H1 (cell line): Measurements from ENCODE around the gene PRKAR1B. TPM values are rescaled to one million over a fixed set of nuclear protein-coding genes. Genes with fewer than 3 reads are reported as not detected.

Experiments used
- CTCF ChIA-PET: fragments of 300-600 bp; sonication (Branson Sonifier 250); formaldehyde crosslinking; loops from one replicate; lab custom pipeline; 2021; ENCODE audit not compliant: partially characterized antibody; lab: Charles Lee
- POLR2A ChIA-PET: fragments of 300-600 bp; sonication (Branson Sonifier 250); formaldehyde crosslinking; loops from one replicate; lab custom pipeline; 2021; ENCODE audit warnings: inconsistent platforms; ENCODE audit not compliant: partially characterized antibody; lab: Charles Lee
- DNase-seq, 2 experiments: peaks; one replicate each; pipeline versions ENCODE4 v3.0.0 to v3.0.0-alpha.2; 2010 to 2022; ENCODE audit warnings: low spot score in 2 of 2, low read depth in 1 of 2, mixed read lengths in 1 of 2
- FAIRE-seq: peaks from 2 replicates; lab custom pipeline; 2011; peaks lifted over from hg19 to GRCh38; lab: Jason Lieb, UNC
- H2AFZ ChIP-seq: 2 replicates; pipeline ENCODE4 v1.8.1; 2012; ENCODE audit warnings: low read length, inconsistent platforms
- H2AK5ac ChIP-seq: 2 replicates; pipeline ENCODE4 v1.6.1; 2013; ENCODE audit warnings: low read depth, low read length
- H2BK120ac ChIP-seq: replicated peaks from 2 replicates; pipeline ENCODE3; 2013; ENCODE audit warnings: low read depth, low read length, inconsistent platforms
- H2BK12ac ChIP-seq: 2 replicates; pipeline ENCODE4 v1.6.1; 2013; ENCODE audit warnings: low read depth, low read length
- H2BK15ac ChIP-seq: 2 replicates; pipeline ENCODE4 v1.6.1; 2013; ENCODE audit warnings: low read length
- H2BK20ac ChIP-seq: 2 replicates; pipeline ENCODE4 v1.6.1; 2013; ENCODE audit warnings: low read length
- H2BK5ac ChIP-seq: 2 replicates; pipeline ENCODE4 v1.6.1; 2013; ENCODE audit warnings: low read depth, low read length
- H3K14ac ChIP-seq: 2 replicates; pipeline ENCODE4 v1.6.1; 2013; ENCODE audit warnings: inconsistent platforms; ENCODE audit not compliant: insufficient read length
- H3K18ac ChIP-seq: 2 replicates; pipeline ENCODE4 v1.6.1; 2013; ENCODE audit warnings: low read length; ENCODE audit errors: extremely low read depth
- H3K23ac ChIP-seq: 2 replicates; pipeline ENCODE4 v1.6.1; 2013; ENCODE audit warnings: inconsistent platforms; ENCODE audit not compliant: insufficient read length
- H3K23me2 ChIP-seq: 2 replicates; pipeline ENCODE4 v1.6.1; 2013; ENCODE audit warnings: low read depth, low read length
- H3K27ac ChIP-seq: 2 replicates; pipeline ENCODE4 v1.6.1; 2011; ENCODE audit warnings: low read depth, low read length, inconsistent platforms
- H3K27me3 ChIP-seq, 4 experiments: replicated peaks in 1 of 4; 1 replicate in 1 of 4; 2 replicates in 3 of 4; pipeline versions ENCODE4 v1.6.1 to v1.8.1; 2011 to 2013; ENCODE audit warnings: low read length in 3 of 4, mild to moderate bottlenecking in 3 of 4, inconsistent platforms in 2 of 4, mixed read lengths in 2 of 4, moderate library complexity in 1 of 4; ENCODE audit not compliant: control insufficient read depth in 3 of 4, insufficient read depth in 3 of 4; ENCODE audit errors: extremely low read depth in 1 of 4
- H3K36me3 ChIP-seq, 4 experiments: 2 replicates each; pipeline versions ENCODE4 v1.6.1 to v1.8.1; 2011 to 2013; ENCODE audit warnings: mild to moderate bottlenecking in 4 of 4, low read length in 3 of 4, moderate library complexity in 2 of 4, control low read depth in 1 of 4, inconsistent platforms in 1 of 4; ENCODE audit not compliant: insufficient read depth in 4 of 4, control insufficient read depth in 2 of 4
- H3K4ac ChIP-seq: replicated peaks from 2 replicates; pipeline ENCODE3; 2013; ENCODE audit warnings: low read length, low read depth, mixed read lengths, inconsistent platforms; ENCODE audit not compliant: insufficient read length
- H3K4me1 ChIP-seq, 4 experiments: replicated peaks in 1 of 4; 1 replicate in 1 of 4; 2 replicates in 3 of 4; pipeline versions ENCODE4 v1.6.1 to v1.8.1; 2011 to 2013; ENCODE audit warnings: low read length in 3 of 4, inconsistent platforms in 2 of 4, mixed read lengths in 1 of 4; ENCODE audit not compliant: insufficient read depth in 4 of 4, control insufficient read depth in 3 of 4
- H3K4me2 ChIP-seq, 2 experiments: 2 replicates each; pipeline versions ENCODE4 v1.6.1 to v1.8.1; 2011 to 2013; ENCODE audit warnings: low read depth in 2 of 2, low read length in 2 of 2, control low read depth in 1 of 2, inconsistent platforms in 1 of 2, mild to moderate bottlenecking in 1 of 2; ENCODE audit not compliant: insufficient read depth in 1 of 2
- H3K4me3 ChIP-seq, 4 experiments: fragments of 200-600, 300-600 bp in 1 of 4; sonication (generic), shearing (Covaris generic), sonication (Bioruptor Twin) in 1 of 4; 2 replicates each; pipeline versions ENCODE4 v1.5.1 to v1.8.1; 2011 to 2016; ENCODE audit warnings: low read length in 4 of 4, low read depth in 3 of 4, control low read depth in 2 of 4, inconsistent platforms in 2 of 4, mild to moderate bottlenecking in 2 of 4, mixed read lengths in 1 of 4, moderate library complexity in 1 of 4; ENCODE audit not compliant: insufficient read depth in 2 of 4; ENCODE audit errors: extremely low read depth in 1 of 4
- H3K56ac ChIP-seq: replicated peaks from 2 replicates; pipeline ENCODE3; 2013; ENCODE audit warnings: low read depth, mild to moderate bottlenecking, mixed read lengths, low read length, inconsistent platforms; ENCODE audit not compliant: insufficient read length
- H3K79me1 ChIP-seq: 2 replicates; pipeline ENCODE4 v1.6.1; 2013; ENCODE audit warnings: low read depth, low read length, control low read depth
- H3K79me2 ChIP-seq, 2 experiments: 2 replicates each; pipeline versions ENCODE4 v1.6.1 to v1.8.1; 2012 to 2013; ENCODE audit warnings: low read length in 2 of 2, mild to moderate bottlenecking in 2 of 2, inconsistent platforms in 1 of 2; ENCODE audit not compliant: insufficient read depth in 2 of 2, control insufficient read depth in 1 of 2
- H3K9ac ChIP-seq, 4 experiments: replicated peaks in 1 of 4; 1 replicate in 1 of 4; 2 replicates in 3 of 4; pipeline versions ENCODE4 v1.6.1 to v1.8.1; 2011 to 2013; ENCODE audit warnings: low read depth in 3 of 4, low read length in 3 of 4, control low read depth in 2 of 4, mild to moderate bottlenecking in 2 of 4, moderate library complexity in 2 of 4, inconsistent platforms in 1 of 4; ENCODE audit errors: extremely low read depth in 1 of 4
- H3K9me3 ChIP-seq, 2 experiments: 2 replicates each; pipeline versions ENCODE4 v1.6.1 to v1.8.1; 2012 to 2013; ENCODE audit warnings: mild to moderate bottlenecking in 2 of 2, moderate library complexity in 2 of 2, control low read depth in 1 of 2, inconsistent platforms in 1 of 2, low read depth in 1 of 2, low read length in 1 of 2, mixed read lengths in 1 of 2; ENCODE audit not compliant: insufficient read depth in 2 of 2
- H4K20me1 ChIP-seq, 2 experiments: replicated peaks in 1 of 2; 2 replicates each; pipeline versions ENCODE3 to v1.8.1; 2011 to 2013; ENCODE audit warnings: inconsistent platforms in 2 of 2, low read length in 2 of 2, mild to moderate bottlenecking in 1 of 2; ENCODE audit not compliant: insufficient read depth in 2 of 2, control insufficient read depth in 1 of 2
- H4K5ac ChIP-seq: 2 replicates; pipeline ENCODE4 v1.6.1; 2013; ENCODE audit warnings: low read length, low read depth, mixed read lengths, inconsistent platforms; ENCODE audit not compliant: insufficient read length
- H4K8ac ChIP-seq: 2 replicates; pipeline ENCODE4 v1.8.0; 2013; ENCODE audit warnings: mild to moderate bottlenecking, moderate library complexity, low read length, inconsistent platforms; ENCODE audit not compliant: insufficient read depth; ENCODE audit errors: extremely low read depth
- H4K91ac ChIP-seq: replicated peaks from 2 replicates; pipeline ENCODE3; 2013; ENCODE audit warnings: low read length, mixed read lengths, inconsistent platforms; ENCODE audit not compliant: insufficient read length
- CBX8 ChIP-seq: fragments of 300-800, 300-1000 bp; sonication (generic); IDR thresholded peaks from 2 replicates; pipeline ENCODE4 v1.7.1; 2016; ENCODE audit warnings: low read depth, low read length, borderline replicate concordance
- CHD1 ChIP-seq: IDR thresholded peaks from 2 replicates; pipeline ENCODE4 v1.6.1; 2012; ENCODE audit warnings: low read depth, low read length, improper control_type of control experiment
- CTBP2 ChIP-seq: IDR thresholded peaks from 2 replicates; pipeline ENCODE4 v1.7.0; 2011; ENCODE audit warnings: borderline replicate concordance, mild to moderate bottlenecking, moderate library complexity, mixed read lengths, low read length; ENCODE audit not compliant: insufficient read depth, insufficient read length
- GABPA ChIP-seq: IDR thresholded peaks from 2 replicates; pipeline ENCODE4 v1.6.1; 2011; ENCODE audit warnings: mild to moderate bottlenecking, low read length, moderate library complexity, borderline replicate concordance; ENCODE audit not compliant: insufficient read depth
- JUND ChIP-seq: IDR thresholded peaks from 2 replicates; pipeline ENCODE4 v1.6.1; 2011; ENCODE audit warnings: mild to moderate bottlenecking, improper control_type of control experiment, low read length
- KDM1A ChIP-seq: fragments of 200-600, 300-600 bp; sonication (generic); IDR thresholded peaks from 2 replicates; pipeline ENCODE4 v1.7.1; 2016; ENCODE audit warnings: mild to moderate bottlenecking, low read length, borderline replicate concordance
- KDM4A ChIP-seq: IDR thresholded peaks from one replicate; pipeline ENCODE4 v1.7.1; 2012; ENCODE audit warnings: low read depth, mild to moderate bottlenecking, moderate library complexity, low read length, inconsistent platforms; ENCODE audit not compliant: severe bottlenecking
- KDM5A ChIP-seq: fragments of 200-600 bp; IDR thresholded peaks from 2 replicates; pipeline ENCODE4 v1.7.1; 2012; ENCODE audit warnings: mild to moderate bottlenecking, low read length, inconsistent platforms, mixed read lengths
- NANOG ChIP-seq: IDR thresholded peaks from 2 replicates; pipeline ENCODE4 v1.6.1; 2011; ENCODE audit warnings: low read length, low read depth, mild to moderate bottlenecking, inconsistent platforms; ENCODE audit not compliant: insufficient read depth, poor library complexity, severe bottlenecking
- POU5F1 ChIP-seq: IDR thresholded peaks from 2 replicates; pipeline ENCODE4 v1.6.1; 2011; ENCODE audit warnings: low read depth, mild to moderate bottlenecking, low read length, moderate library complexity
- SP2 ChIP-seq: IDR thresholded peaks from 2 replicates; pipeline ENCODE4 v1.6.1; 2012; ENCODE audit warnings: mild to moderate bottlenecking, low read length, inconsistent platforms
- TBP ChIP-seq: IDR thresholded peaks from 2 replicates; pipeline ENCODE4 v1.6.1; 2011; ENCODE audit warnings: low read depth, low read length, improper control_type of control experiment
- TCF12 ChIP-seq: IDR thresholded peaks from 2 replicates; pipeline ENCODE4 v1.6.1; 2011; ENCODE audit warnings: low read depth, mild to moderate bottlenecking, low read length
- TEAD4 ChIP-seq: IDR thresholded peaks from 2 replicates; pipeline ENCODE4 v1.6.1; 2012; ENCODE audit warnings: low read depth, low read length, inconsistent platforms, mixed read lengths
- WGBS, 2 experiments: shearing (Covaris generic) in 1 of 2; methylation state at CpG; one replicate each; pipeline versions ENCODE4 v1.1.6 to v1.1.7; 2013 to 2015; ENCODE audit warnings: low lambda C conversion rate in 2 of 2, mixed read lengths in 2 of 2, inconsistent platforms in 1 of 2, low coverage in 1 of 2, missing lambda C conversion rate in 1 of 2; ENCODE audit not compliant: insufficient replicate concordance in 2 of 2, insufficient coverage in 1 of 2, insufficient read length in 1 of 2; ENCODE audit errors: extremely low coverage in 1 of 2, missing lambda C conversion rate in 1 of 2; 5-methylcytosine and 5-hydroxymethylcytosine counted together
- polyA plus RNA-seq, 7 experiments: library from polyadenylated mRNA; depleted of rRNA in 3 of 7; stranded (reverse) in 5 of 7; unstranded in 2 of 7; fragments of >200 nt in 5 of 7; fragments of 200-250 nt in 2 of 7; gene quantifications; 1 replicate in 5 of 7; 2 replicates in 1 of 7; 4 replicates in 1 of 7; pipeline versions ENCODE4 v1.2.1 to v1.2.3, GENCODE V29; 2011 to 2013; ENCODE audit warnings: missing spikeins in 2 of 7, mixed read lengths in 2 of 7
- total RNA-seq: library from RNA; stranded (reverse); fragmentation: NEBNext Ultra II Directional; extraction: Animal tissue kit (Norgen Biotek cat#: 25700); gene quantifications from 2 replicates; pipeline ENCODE4 v1.2.1, GENCODE V29; 2021

Gene PRKAR1B
- total and polyA plus RNA-seq, 2 of the 8 experiments (the other 6 are each of a cell fraction or from before 2014, with no cell fraction given): 12.3 to 55.7 TPM

DNA sequence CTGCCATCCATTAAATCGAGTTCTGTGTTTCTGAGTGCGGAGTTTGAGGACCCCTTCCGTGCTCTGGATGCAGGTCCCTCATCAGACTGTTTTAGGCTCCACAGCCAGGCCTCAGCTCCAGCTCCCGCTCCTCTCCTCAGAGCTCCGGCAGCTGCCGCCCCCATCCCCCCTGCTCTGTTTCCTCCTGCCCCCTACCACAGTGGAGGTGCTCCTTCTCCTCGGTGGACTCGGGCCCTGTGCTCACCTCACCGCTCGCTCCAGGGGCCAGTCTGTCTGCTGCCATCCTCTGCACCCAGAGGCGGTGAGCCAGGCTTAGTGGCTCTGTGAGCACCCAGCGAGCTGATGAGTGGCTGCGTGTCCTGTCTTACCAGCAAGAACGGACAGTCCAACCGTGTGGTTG lies 21.4 kb upstream of the PRKAR1B start:
- H4K91ac ChIP-seq: no peak overlapping the region
- H2BK12ac ChIP-seq: no peak overlapping the region
- DNase-seq (no peak), FAIRE-seq (no peak)
- no peak overlapping the region for H3K18ac ChIP-seq
- no peaks in the 10 kb centered on the region for H3K23me2 ChIP-seq
- POLR2A ChIA-PET: interaction anchor here (1.1 kb wide), 1 partner anchor 233 kb away, joined by 3 read pairs; no protein-coding TSS in a partner anchor
- H3K14ac ChIP-seq: no peak overlapping the region
- H3K4me3 ChIP-seq: no peak overlapping the region
- H4K8ac ChIP-seq: no peak overlapping the region
- H3K56ac ChIP-seq: no peak overlapping the region
- peaks cover 0 to 16% of the 10 kb centered on the region in 2 experiments for H4K20me1 ChIP-seq
- H3K4me1 ChIP-seq: no peaks in the 10 kb centered on the region
- H2BK15ac ChIP-seq: no peak overlapping the region
- no peak overlapping the region for H2BK120ac ChIP-seq
- H3K27ac ChIP-seq: no peak overlapping the region
- no peak overlapping the region for H2AK5ac ChIP-seq
- H2BK5ac ChIP-seq: no peak overlapping the region; the same call in 1 of the 2 replicates
- H3K4me2 ChIP-seq: no peak overlapping the region
- H3K27me3 ChIP-seq: no peaks in the 10 kb centered on the region; a peak in 1 of 7 replicates
- H3K79me1 ChIP-seq: peaks cover 4% of the 10 kb centered on the region
- peaks cover 0 to 18% of the 10 kb centered on the region in 2 experiments; a peak in 2 of 4 replicates for H3K79me2 ChIP-seq
- H3K4ac ChIP-seq: no peak overlapping the region
- H3K9ac ChIP-seq: no peak overlapping the region
- no peak overlapping the region for H2BK20ac ChIP-seq
- CTCF ChIA-PET: interaction anchor here (0.9 to 1.2 kb wide), 2 partner anchors 9 to 12 kb away, joined by 4 read pairs; no protein-coding TSS in a partner anchor
- no peak overlapping the region for H4K5ac ChIP-seq
- no peak overlapping the region for H2AFZ ChIP-seq
- H3K23ac ChIP-seq: no peak overlapping the region
- H3K9me3 ChIP-seq: no peaks in the 10 kb centered on the region
- WGBS, 2 experiments: 92% methylated on average over 15 of the region's 15 CpGs; no CpG with 5 or more reads in 1 of the 2 experiments
- peaks cover 2 to 9% (median 7%) of the 10 kb centered on the region in 4 experiments; a peak in 7 of 8 replicates for H3K36me3 ChIP-seq
- TF ChIP-seq CBX8: no peak
- no peak for TF ChIP-seq CHD1
- TF ChIP-seq GABPA: no peak
- no peak for TF ChIP-seq KDM5A
- TF ChIP-seq TEAD4: no peak
- TF ChIP-seq JUND: no peak
- TF ChIP-seq NANOG: no peak
- no peak for TF ChIP-seq CTBP2
- TF ChIP-seq TCF12: no peak
- TF ChIP-seq TBP: no peak
- TF ChIP-seq KDM1A: no peak
- TF ChIP-seq KDM4A: no peak
- no peak for TF ChIP-seq SP2
- no peak for TF ChIP-seq POU5F1
